Osteocyte (in vitro differentiated cells): ENCODE results near the gene STOML2. TPM values are rescaled to one million over a fixed set of nuclear protein-coding genes. Genes with fewer than 3 reads are reported as not detected.

Source experiments
- DNase-seq: peaks from one replicate; pipeline ENCODE4 v3.0.0; 2021; ENCODE audit warnings: mixed read lengths; ENCODE audit not compliant: unreplicated experiment; ENCODE audit errors: extremely low spot score
- H3K27ac Mint-ChIP-seq: one replicate; pipeline ENCODE4 v1.8.0; 2021; ENCODE audit warnings: mild to moderate bottlenecking, mixed read lengths; ENCODE audit not compliant: unreplicated experiment
- H3K27me3 Mint-ChIP-seq: one replicate; pipeline ENCODE4 v1.8.0; 2021; ENCODE audit warnings: mixed read lengths; ENCODE audit not compliant: unreplicated experiment
- H3K36me3 Mint-ChIP-seq: one replicate; pipeline ENCODE4 v1.8.0; 2021; ENCODE audit warnings: mixed read lengths; ENCODE audit not compliant: unreplicated experiment
- H3K4me1 Mint-ChIP-seq: one replicate; pipeline ENCODE4 v1.8.0; 2021; ENCODE audit warnings: mixed read lengths; ENCODE audit not compliant: unreplicated experiment
- H3K4me3 Mint-ChIP-seq: one replicate; pipeline ENCODE4 v1.8.0; 2021; ENCODE audit warnings: mild to moderate bottlenecking, moderate library complexity, mixed read lengths; ENCODE audit not compliant: unreplicated experiment
- H3K9me3 Mint-ChIP-seq: one replicate; pipeline ENCODE4 v1.8.0; 2021; ENCODE audit warnings: mixed read lengths; ENCODE audit not compliant: unreplicated experiment
- total RNA-seq: library from RNA; stranded (reverse); gene quantifications from 2 replicates; pipeline ENCODE4 v1.2.1, GENCODE V29; 2021
- TF ChIP-seq, protein P1 (sequence below): fragments of 200-600 bp; sonication (generic); IDR thresholded peaks from 2 replicates; pipeline ENCODE4 v1.5.0; 2021; ENCODE audit warnings: antibody characterized with exemption, mild to moderate bottlenecking, moderate library complexity

Gene STOML2
- total RNA-seq, 1 donor from 2014 or later, result 104 TPM

DNA sequence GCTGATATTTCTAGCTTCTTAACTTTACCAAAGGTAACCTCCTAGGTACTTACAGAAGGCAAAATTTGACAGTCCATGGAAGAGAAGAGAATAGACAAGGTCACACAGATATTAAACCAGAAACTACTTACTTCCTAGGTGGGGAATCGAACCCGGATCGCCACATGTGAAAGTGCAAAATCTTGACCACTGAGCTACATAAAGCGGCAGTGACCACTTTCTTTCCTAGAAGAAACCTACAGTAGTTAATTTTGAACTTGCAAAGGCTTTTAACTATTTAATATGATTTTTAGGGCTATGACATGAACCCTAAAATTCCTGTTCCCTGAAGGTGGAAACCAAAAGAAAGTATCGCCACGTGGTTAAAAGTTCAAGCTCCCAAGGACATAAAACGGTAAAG is 33.1 kb upstream of the STOML2 start:
- H3K27me3 Mint-ChIP-seq, result peaks cover 18% of the 10 kb centered on the region
- H3K36me3 Mint-ChIP-seq, result no peaks in the 10 kb centered on the region
- TF ChIP-seq, protein P1, sequence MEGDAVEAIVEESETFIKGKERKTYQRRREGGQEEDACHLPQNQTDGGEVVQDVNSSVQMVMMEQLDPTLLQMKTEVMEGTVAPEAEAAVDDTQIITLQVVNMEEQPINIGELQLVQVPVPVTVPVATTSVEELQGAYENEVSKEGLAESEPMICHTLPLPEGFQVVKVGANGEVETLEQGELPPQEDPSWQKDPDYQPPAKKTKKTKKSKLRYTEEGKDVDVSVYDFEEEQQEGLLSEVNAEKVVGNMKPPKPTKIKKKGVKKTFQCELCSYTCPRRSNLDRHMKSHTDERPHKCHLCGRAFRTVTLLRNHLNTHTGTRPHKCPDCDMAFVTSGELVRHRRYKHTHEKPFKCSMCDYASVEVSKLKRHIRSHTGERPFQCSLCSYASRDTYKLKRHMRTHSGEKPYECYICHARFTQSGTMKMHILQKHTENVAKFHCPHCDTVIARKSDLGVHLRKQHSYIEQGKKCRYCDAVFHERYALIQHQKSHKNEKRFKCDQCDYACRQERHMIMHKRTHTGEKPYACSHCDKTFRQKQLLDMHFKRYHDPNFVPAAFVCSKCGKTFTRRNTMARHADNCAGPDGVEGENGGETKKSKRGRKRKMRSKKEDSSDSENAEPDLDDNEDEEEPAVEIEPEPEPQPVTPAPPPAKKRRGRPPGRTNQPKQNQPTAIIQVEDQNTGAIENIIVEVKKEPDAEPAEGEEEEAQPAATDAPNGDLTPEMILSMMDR, result no peak
- H3K9me3 Mint-ChIP-seq, result peaks cover 8% of the 10 kb centered on the region
- H3K4me1 Mint-ChIP-seq, result no peaks in the 10 kb centered on the region
- DNase-seq, result no peak
- no peak overlapping the region for H3K27ac Mint-ChIP-seq
- H3K4me3 Mint-ChIP-seq, result no peak overlapping the region

DNA sequence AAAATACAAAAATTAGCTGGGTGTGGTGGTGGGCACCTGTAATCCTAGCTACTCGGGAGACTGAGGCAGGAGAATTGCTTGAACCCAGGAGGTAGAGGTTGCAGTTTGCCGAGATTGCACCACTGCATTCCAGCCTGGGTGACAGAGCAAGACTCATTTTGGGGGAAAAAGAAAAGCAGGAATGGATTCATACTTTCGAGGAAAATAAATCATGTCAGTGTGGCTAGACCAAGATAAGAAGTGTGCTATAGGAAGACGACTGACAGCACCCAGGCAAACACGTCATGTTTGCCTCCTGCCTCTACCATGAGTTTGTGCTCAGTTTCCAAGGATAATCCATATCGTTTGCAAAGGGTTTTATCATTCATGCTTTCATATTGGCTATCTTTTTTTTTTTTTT is 32.0 kb upstream of the STOML2 start:
- Mint-ChIP-seq H3K4me1 (no peaks in the 10 kb centered on the region), H3K27me3 (peaks cover 18% of the 10 kb centered on the region), H3K36me3 (no peaks in the 10 kb centered on the region), H3K9me3 (peaks cover 5% of the 10 kb centered on the region), H3K4me3 (no peak overlapping the region), H3K27ac (no peak overlapping the region)
- no peak for DNase-seq
- TF ChIP-seq, protein P1, result no peak

DNA sequence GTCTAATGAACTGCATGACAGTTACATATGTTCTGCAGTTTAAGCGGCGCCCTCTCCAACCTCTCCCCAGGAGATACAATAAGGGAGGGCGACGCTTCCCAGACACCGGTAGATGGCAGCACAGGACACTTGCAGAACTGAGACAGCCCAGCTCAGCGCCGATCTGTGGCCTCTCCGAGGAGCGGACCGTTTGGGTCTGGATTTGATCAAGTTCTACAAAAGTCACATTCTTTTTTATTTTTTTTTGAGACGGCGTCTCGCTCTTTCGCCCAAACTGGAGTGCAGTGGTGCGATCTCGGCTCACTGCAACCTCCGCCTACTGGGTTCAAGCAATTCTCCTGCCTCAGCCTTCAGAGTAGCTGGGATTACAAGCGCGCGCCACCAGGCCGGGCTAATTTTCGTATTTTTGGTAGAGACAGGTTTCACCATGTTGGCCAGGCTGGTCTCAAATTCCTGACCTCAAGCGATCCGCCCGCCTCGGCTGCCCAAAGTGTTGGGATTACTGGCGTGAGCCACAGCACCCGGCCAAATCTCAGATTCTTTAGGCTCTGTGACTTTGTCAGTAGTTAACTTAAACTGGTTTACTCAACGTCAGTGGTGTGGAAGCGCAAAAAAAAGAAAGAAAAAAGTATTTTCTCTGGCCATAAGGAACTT is 14.1 kb upstream of the STOML2 start:
- Mint-ChIP-seq H3K27ac (peak overlapping the region; percentile 99), H3K4me1 (peaks cover 37% of the 10 kb centered on the region), H3K9me3 (no peaks in the 10 kb centered on the region), H3K27me3 (peaks cover 6% of the 10 kb centered on the region), H3K4me3 (peak overlapping the region; percentile 92), H3K36me3 (no peaks in the 10 kb centered on the region)
- DNase-seq, result peak; percentile 95
- TF ChIP-seq, protein P1, result peak; percentile 97

DNA sequence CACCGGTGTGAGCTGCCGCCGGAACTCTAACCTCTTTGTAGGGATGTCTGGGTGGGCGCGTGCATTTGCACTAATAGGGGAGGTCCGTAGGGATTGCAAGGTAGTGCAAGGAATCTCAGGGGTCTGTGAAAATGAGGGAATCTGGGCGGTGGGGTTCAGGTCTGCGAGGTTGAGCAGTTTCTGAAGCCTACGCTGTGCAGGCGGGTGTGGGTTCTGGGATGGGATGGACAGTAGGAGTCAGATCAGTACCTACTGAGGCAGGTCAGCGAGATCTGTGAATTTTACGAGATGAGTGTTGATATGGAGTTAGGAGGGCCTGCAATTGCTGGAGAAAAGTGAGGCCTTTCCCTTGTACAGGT is 13.6 kb upstream of the STOML2 start:
- Mint-ChIP-seq H3K4me1 (peaks cover 41% of the 10 kb centered on the region), H3K27me3 (peaks cover 5% of the 10 kb centered on the region), H3K27ac (peak overlapping the region; percentile 99), H3K36me3 (no peaks in the 10 kb centered on the region), H3K9me3 (no peaks in the 10 kb centered on the region), H3K4me3 (peak overlapping the region; percentile 92)
- DNase-seq, result no peak
- TF ChIP-seq, protein P1, result no peak

DNA sequence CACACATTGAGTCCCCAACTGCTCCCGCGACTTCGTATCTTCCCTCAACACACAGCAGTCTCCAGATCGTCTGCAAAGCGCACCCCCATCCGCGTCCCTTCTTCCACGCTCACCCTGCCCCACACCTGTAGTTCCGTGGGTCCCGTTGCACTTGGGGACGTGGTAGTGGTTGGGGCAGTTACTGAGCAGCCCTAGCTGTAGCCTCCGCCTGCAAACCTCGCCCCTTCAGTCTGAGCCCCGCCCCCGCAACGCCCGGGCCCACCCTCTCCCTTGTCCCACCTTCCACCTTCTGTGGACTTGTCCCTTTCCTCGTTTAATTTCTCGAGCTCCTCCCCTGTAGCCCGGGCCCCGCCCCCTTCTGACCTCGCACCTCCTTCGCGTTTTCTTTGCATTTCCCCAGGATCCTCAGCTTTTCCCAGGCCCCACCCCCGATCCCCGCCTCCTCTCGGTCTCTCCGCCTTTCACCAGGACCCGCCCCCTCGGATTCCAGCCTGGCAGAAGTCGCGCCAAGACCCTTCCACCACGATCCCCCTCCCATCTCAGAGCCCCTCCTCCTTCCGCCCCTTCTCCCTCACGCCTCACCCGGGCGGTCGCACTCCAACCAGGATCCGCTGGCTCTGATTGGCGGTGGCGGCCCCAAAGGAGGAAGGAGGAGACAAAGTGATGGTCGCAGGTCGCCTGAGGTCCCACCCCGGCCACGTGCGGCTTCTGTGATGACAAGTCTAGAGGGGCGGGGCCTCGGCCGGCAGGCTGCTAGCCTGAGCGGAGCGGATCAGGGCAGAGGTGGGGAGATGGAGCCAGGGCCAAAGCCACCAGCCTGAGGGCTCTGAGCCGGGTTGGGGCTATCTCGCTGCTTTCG is 13.0 kb upstream of the STOML2 start, which contains the start of gene ATOSB:
Gene ATOSB, minus strand, starts transcription at position 183 of the 859 bp plus-strand sequence. CDS start 7,588 bp downstream, outside the sequence.
- Mint-ChIP-seq H3K9me3 (no peaks in the 10 kb centered on the region), H3K27me3 (peaks cover 2% of the 10 kb centered on the region), H3K27ac (peak within 1 kb of the TSS; percentile 99), H3K4me3 (peak within 1 kb of the TSS; percentile 92), H3K36me3 (no peaks in the 10 kb centered on the region), H3K4me1 (peaks cover 44% of the 10 kb centered on the region)
- peak; percentile 99 for DNase-seq
- TF ChIP-seq, protein P1, result no peak
